Spleen (tissue), 7 donors: ENCODE measurements around the gene ZEB1.

Source experiments
- CTCF ChIP-seq, 11 experiments: fragments of 200-600 bp in 7 of 11; fragments of 450-650 bp in 4 of 11; sonication (generic) in 4 of 11; IDR thresholded peaks in 8 of 11; conservative IDR thresholded peaks in 3 of 11; 1 replicate in 7 of 11; 2 replicates in 4 of 11; pipeline versions ENCODE4 v1.4.0 to v1.8.0; 2016 to 2021; ENCODE audit warnings: antibody characterized with exemption in 11 of 11, inconsistent platforms in 4 of 11, mild to moderate bottlenecking in 1 of 11
- POLR2AphosphoS5 ChIP-seq, 3 donors: sonication (generic); formaldehyde crosslinking; IDR thresholded peaks; one replicate each; pipeline ENCODE4 v1.5.1; 2017; ENCODE audit warnings: antibody characterized with exemption in 3 of 3
- donor health status: DM: no; HTN: no; CAD: no; lungs with moderate emphysema.
- donor health status: DM: no; HTN: no; CAD: no.
- donor health status: DM: no; HTN: no; CAD: no.

GRCh38 chr10:31457858-31458257 lies 138.8 kb downstream of the ZEB1 start:
- no peak for TF ChIP-seq CTCF (IDR thresholded peaks at IDR 0.05 in 8 of 11, conservative IDR thresholded peaks at IDR 0.05 in 3 of 11)
- TF ChIP-seq POLR2AphosphoS5 (IDR thresholded peaks at IDR 0.05), result no peak
